Transverse colon (tissue), 4 donors: ENCODE data around the gene PDCD6IP. TPM values are rescaled to one million over a fixed set of nuclear protein-coding genes. Genes with fewer than 3 reads are reported as not detected.
A peak's percentile ranks its signal among the peaks of the same experiment; 100 is the strongest.

ENCODE experiments used
- DNase-seq: peaks from one replicate; pipeline ENCODE4 v3.0.0-alpha.2; 2019
- H3K27ac ChIP-seq, 4 donors: fragments of 200-600 bp; sonication (generic); 2 replicates each; pipeline ENCODE4 v1.5.1; 2016 to 2018; ENCODE audit warnings: inconsistent platforms in 4 of 4
- H3K27me3 ChIP-seq: fragments of 200-600 bp; sonication (generic); 2 replicates; pipeline ENCODE4 v1.5.1; 2017; ENCODE audit warnings: inconsistent platforms
- H3K36me3 ChIP-seq, 4 donors: fragments of 200-600 bp; sonication (generic); 2 replicates each; pipeline ENCODE4 v1.5.1; 2017 to 2019; ENCODE audit warnings: inconsistent platforms in 4 of 4
- H3K4me1 ChIP-seq, 4 donors: fragments of 200-600 bp; sonication (generic); 2 replicates each; pipeline ENCODE4 v1.5.1; 2017 to 2020; ENCODE audit warnings: inconsistent platforms in 4 of 4
- H3K4me3 ChIP-seq, 4 donors: fragments of 200-600 bp; sonication (generic); 1 replicate in 1 of 4; 2 replicates in 3 of 4; pipeline versions ENCODE4 v1.5.1 to v1.6.1; 2017 to 2019; ENCODE audit warnings: inconsistent platforms in 4 of 4
- H3K9me3 ChIP-seq, 2 donors: fragments of 200-600 bp; sonication (generic); 2 replicates each; pipeline ENCODE4 v1.5.1; 2017 to 2019; ENCODE audit warnings: inconsistent platforms in 2 of 2
- EP300 ChIP-seq: sonication (generic); formaldehyde crosslinking; IDR thresholded peaks from one replicate; pipeline ENCODE4 v1.6.1; 2017; ENCODE audit warnings: antibody characterized with exemption, low read depth
- POLR2A ChIP-seq: fragments of 450-650 bp; IDR thresholded peaks from one replicate; pipeline ENCODE4 v1.6.1; 2016; ENCODE audit warnings: antibody characterized with exemption, mild to moderate bottlenecking, moderate library complexity
- POLR2AphosphoS5 ChIP-seq, 3 donors: sonication (generic); formaldehyde crosslinking; IDR thresholded peaks; one replicate each; pipeline ENCODE4 v1.6.1; 2016; ENCODE audit warnings: antibody characterized with exemption in 3 of 3
- WGBS, 2 donors: methylation state at CpG; one replicate each; pipeline ENCODE4 v1.1.5; 2018; ENCODE audit warnings: low coverage in 1 of 2; 5-methylcytosine and 5-hydroxymethylcytosine counted together
- in situ Hi-C, 4 donors: fragments of 200-750 bp; cut with MboI; loops; one replicate each; pipeline versions ENCODE4 v1.15.0 to v1.15.1; 2017; ENCODE audit warnings: low sequenced_read_pairs in 3 of 4, low pct_ligation_motif_present in 1 of 4, low pct_unique_long_range_greater_than_20kb in 1 of 4
- intact Hi-C: fragments of 100-400 bp; cut with DNase I; formaldehyde crosslinking; loops from one replicate; pipeline ENCODE4 v1.15.1; 2023; ENCODE audit warnings: low total_unique reads
- total RNA-seq, 4 donors: library from RNA; depleted of rRNA; stranded (reverse); fragments of >200 nt; gene quantifications; one replicate each; pipeline ENCODE4 v1.1.0, GENCODE V29; 2016
- TF ChIP-seq, protein P1 (sequence below), 5 experiments: fragments of 200-600 bp in 3 of 5; fragments of 450-650 bp in 2 of 5; sonication (generic) in 3 of 5; IDR thresholded peaks; 1 replicate in 2 of 5; 2 replicates in 3 of 5; pipeline ENCODE4 v1.5.1; 2016 to 2017; ENCODE audit warnings: antibody characterized with exemption in 5 of 5, inconsistent platforms in 3 of 5, mild to moderate bottlenecking in 2 of 5, moderate library complexity in 1 of 5

PDCD6IP gene
- total RNA-seq, 4 donors from 2014 or later, result 89.0 to 523 (median 372) TPM

- in situ Hi-C loops, result loop anchor here in 3 of 4 donors (25.0 kb wide), 3 partner anchors 361 to 686 kb away; partner anchors contain the start of genes UBP1 (in 2 of the 3) and CRTAP (in 1 of the 3)
- H3K4me1 ChIP-seq, result peaks cover 9 to 46% (median 36%) of the 10 kb centered on the region in 4 donors
- 0 to 1% methylated on average over 4 to 9 of the region's 9 CpGs for WGBS, 2 donors
- peak overlapping the region; percentile 91 to 98 (median 97) for H3K27ac ChIP-seq
- TF ChIP-seq, protein P1, sequence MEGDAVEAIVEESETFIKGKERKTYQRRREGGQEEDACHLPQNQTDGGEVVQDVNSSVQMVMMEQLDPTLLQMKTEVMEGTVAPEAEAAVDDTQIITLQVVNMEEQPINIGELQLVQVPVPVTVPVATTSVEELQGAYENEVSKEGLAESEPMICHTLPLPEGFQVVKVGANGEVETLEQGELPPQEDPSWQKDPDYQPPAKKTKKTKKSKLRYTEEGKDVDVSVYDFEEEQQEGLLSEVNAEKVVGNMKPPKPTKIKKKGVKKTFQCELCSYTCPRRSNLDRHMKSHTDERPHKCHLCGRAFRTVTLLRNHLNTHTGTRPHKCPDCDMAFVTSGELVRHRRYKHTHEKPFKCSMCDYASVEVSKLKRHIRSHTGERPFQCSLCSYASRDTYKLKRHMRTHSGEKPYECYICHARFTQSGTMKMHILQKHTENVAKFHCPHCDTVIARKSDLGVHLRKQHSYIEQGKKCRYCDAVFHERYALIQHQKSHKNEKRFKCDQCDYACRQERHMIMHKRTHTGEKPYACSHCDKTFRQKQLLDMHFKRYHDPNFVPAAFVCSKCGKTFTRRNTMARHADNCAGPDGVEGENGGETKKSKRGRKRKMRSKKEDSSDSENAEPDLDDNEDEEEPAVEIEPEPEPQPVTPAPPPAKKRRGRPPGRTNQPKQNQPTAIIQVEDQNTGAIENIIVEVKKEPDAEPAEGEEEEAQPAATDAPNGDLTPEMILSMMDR (IDR thresholded peaks at IDR 0.05), result no peak
- TF ChIP-seq POLR2A (no peak), POLR2AphosphoS5 (IDR thresholded peaks at IDR 0.05) (no peak), EP300 (no peak)
- peak overlapping the region; percentile 55 to 84 (median 75) for H3K4me3 ChIP-seq
- no peak for DNase-seq
- H3K27me3 ChIP-seq, result no peaks in the 10 kb centered on the region
- no peaks in the 10 kb centered on the region for H3K36me3 ChIP-seq
- intact Hi-C loops, result no loop called here
- no peaks in the 10 kb centered on the region for H3K9me3 ChIP-seq
Measured at GRCh38 chr3:33798113-33798417, 365 bp upstream of the PDCD6IP start.

GRCh38 chr3:33799202-33799551 lies 747 bp downstream of the PDCD6IP start:
- no peaks in the 10 kb centered on the region for H3K9me3 ChIP-seq
- H3K4me3 ChIP-seq, result peak overlapping the region; percentile 55 to 84 (median 75)
- TF ChIP-seq, protein P1 (IDR thresholded peaks at IDR 0.05), result no peak
- no peak for DNase-seq
- H3K27ac ChIP-seq, result peak overlapping the region; percentile 91 to 98 (median 97)
- 9 to 10% methylated on average over 3 of the region's 3 CpGs for WGBS, 2 donors
- no peaks in the 10 kb centered on the region for H3K27me3 ChIP-seq
- in situ Hi-C loops, result loop anchor here in 3 of 4 donors (25.0 kb wide), 3 partner anchors 362 to 687 kb away; partner anchors contain the start of genes UBP1 (in 2 of the 3) and CRTAP (in 1 of the 3)
- no peaks in the 10 kb centered on the region for H3K36me3 ChIP-seq
- peaks cover 9 to 52% (median 37%) of the 10 kb centered on the region in 4 donors for H3K4me1 ChIP-seq
- intact Hi-C loops, result no loop called here

- peaks cover 24 to 65% (median 55%) of the 10 kb centered on the region in 4 donors for H3K4me1 ChIP-seq
- intact Hi-C loops (no loop called here), in situ Hi-C loops (no loop called here)
- 64 to 91% methylated on average over 1 of the region's 1 CpG for WGBS, 2 donors
- no peak overlapping the region for H3K27ac ChIP-seq
- no peak for TF ChIP-seq EP300
- no peak for TF ChIP-seq POLR2AphosphoS5 (IDR thresholded peaks at IDR 0.05)
- TF ChIP-seq, protein P1 (IDR thresholded peaks at IDR 0.05), result no peak
- TF ChIP-seq POLR2A, result no peak
- H3K27me3 ChIP-seq, result no peaks in the 10 kb centered on the region
- no peak for DNase-seq
- no peaks in the 10 kb centered on the region for H3K36me3 ChIP-seq
- H3K4me3 ChIP-seq, result no peak overlapping the region
- no peaks in the 10 kb centered on the region for H3K9me3 ChIP-seq
Measured at GRCh38 chr3:33803252-33803651, 4.8 kb downstream of the PDCD6IP start.

DNA sequence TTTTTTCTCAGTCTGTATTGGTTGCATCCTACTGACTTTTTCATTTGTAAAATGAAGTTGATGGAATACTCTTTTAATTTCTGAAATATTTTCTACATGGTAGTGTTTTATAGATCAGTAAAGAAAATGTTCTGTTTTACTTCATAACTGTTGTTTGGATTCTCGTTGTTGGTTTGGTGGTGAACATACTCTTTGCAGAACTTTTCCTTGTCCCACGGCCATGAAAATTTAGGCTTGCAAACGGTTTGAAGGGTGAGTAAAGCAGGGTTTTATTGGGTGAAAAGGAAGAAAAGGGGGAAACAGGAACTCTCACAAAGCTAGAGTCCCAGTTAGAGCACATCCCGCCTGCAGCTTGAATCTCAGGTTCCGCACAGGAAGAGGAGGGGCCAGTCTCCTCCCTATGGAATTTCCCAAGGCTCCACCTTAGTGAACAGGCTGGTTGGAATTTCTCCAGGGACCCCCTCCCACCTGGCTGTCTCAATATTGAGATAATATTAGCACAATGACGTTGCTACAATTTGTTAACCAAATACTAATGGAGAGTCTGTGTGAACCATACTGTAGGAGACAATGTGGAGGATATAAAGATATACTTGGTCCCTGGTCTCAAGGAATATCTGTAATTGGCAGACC lies 5.6 kb downstream of the PDCD6IP start:
- TF ChIP-seq EP300, result no peak
- no peak for TF ChIP-seq POLR2A
- TF ChIP-seq POLR2AphosphoS5 (IDR thresholded peaks at IDR 0.05), result no peak
- TF ChIP-seq, protein P1 (IDR thresholded peaks at IDR 0.05), result no peak
- Histone ChIP-seq H3K9me3 (no peaks in the 10 kb centered on the region), H3K4me1 (peaks cover 24 to 70% (median 58%) of the 10 kb centered on the region in 4 donors), H3K27ac (no peak overlapping the region), H3K36me3 (no peaks in the 10 kb centered on the region), H3K27me3 (no peaks in the 10 kb centered on the region), H3K4me3 (no peak overlapping the region)
- no peak for DNase-seq
- WGBS, 2 donors, result 87 to 92% methylated on average over 4 to 6 of the region's 6 CpGs
- in situ Hi-C loops (no loop called here), intact Hi-C loops (no loop called here)
